ENCODE measurements around the gene RAB11B. TPM values are rescaled to one million over a fixed set of nuclear protein-coding genes. Genes with fewer than 3 reads are reported as not detected.
A peak's percentile ranks its signal among the peaks of the same experiment; 100 is the strongest.

RAB11B gene
- total and polyA plus RNA-seq, 10 of the 15 experiments (the other 5 are each of a cell fraction or from before 2014, with no cell fraction given): 0.92 to 82.5 (median 17.9) TPM

DNA sequence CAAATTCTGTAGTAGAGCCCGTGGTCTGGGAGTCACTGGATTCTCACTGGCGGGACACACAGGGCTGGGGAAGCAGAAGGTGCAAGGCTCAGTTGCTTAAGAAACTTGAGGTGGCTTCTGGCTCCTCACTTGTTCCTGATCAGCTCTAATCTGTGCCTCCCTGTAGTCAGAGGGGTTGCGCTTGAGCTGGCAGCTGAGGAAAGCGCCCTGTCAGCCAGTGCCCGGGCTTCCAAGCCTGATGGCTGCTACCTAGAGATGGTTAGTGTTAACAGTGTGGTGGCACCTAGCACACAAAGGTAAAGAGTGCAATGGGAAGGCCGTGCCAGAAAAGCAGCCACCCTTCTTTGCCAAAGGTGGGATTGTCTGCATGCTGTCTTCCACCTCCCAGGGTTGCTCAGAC is 63.5 kb downstream of the RAB11B start:
- no peak for FAIRE-seq
- Histone ChIP-seq H3K4me2 (ENCODE audit: control insufficient read depth, insufficient read depth) (no peak overlapping the region), H3K4me1 (ENCODE audit: control insufficient read depth, insufficient read depth, low read length) (peaks cover 10% of the 10 kb centered on the region), H3K4me3 (no peak overlapping the region), H3K27ac (ENCODE audit: control insufficient read depth, insufficient read depth) (no peak overlapping the region), H3K9me3 (replicated peaks; ENCODE audit: control insufficient read depth, insufficient read depth, low read length) (no peaks in the 10 kb centered on the region), H3K27me3 (replicated peaks in 1 of 2; ENCODE audit: control insufficient read depth in 2 of 2, insufficient read depth in 2 of 2, low read length in 1 of 2) (no peaks in the 10 kb centered on the region), H4K20me1 (ENCODE audit: control insufficient read depth, insufficient read depth) (peaks cover 37% of the 10 kb centered on the region), H3K9ac (ENCODE audit: control insufficient read depth, insufficient read depth, low read length) (no peak overlapping the region), H2AFZ (ENCODE audit: control insufficient read depth, low read depth, low read length) (no peak overlapping the region), H3K36me3 (ENCODE audit: control insufficient read depth in 2 of 2, insufficient read depth in 2 of 2, low read length in 1 of 2) (peaks cover 12 to 35% of the 10 kb centered on the region in 2 experiments), H3K79me2 (ENCODE audit: control insufficient read depth, insufficient read depth, low read length) (peaks cover 94% of the 10 kb centered on the region)
- ATAC-seq: no peak
- in situ Hi-C loops (cut with MboI): no loop called here
- TF ChIP-seq, protein P1, sequence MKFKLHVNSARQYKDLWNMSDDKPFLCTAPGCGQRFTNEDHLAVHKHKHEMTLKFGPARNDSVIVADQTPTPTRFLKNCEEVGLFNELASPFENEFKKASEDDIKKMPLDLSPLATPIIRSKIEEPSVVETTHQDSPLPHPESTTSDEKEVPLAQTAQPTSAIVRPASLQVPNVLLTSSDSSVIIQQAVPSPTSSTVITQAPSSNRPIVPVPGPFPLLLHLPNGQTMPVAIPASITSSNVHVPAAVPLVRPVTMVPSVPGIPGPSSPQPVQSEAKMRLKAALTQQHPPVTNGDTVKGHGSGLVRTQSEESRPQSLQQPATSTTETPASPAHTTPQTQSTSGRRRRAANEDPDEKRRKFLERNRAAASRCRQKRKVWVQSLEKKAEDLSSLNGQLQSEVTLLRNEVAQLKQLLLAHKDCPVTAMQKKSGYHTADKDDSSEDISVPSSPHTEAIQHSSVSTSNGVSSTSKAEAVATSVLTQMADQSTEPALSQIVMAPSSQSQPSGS (IDR thresholded peaks at IDR 0.05; ENCODE audit: low read length): no peak
- no peak for TF ChIP-seq HCFC1 (IDR thresholded peaks at IDR 0.05; ENCODE audit: low read length)
- TF ChIP-seq POLR2AphosphoS5 (IDR thresholded peaks at IDR 0.05; ENCODE audit: low read length): 0 out of 2 replicates have a peak, but pooled peaks have one; percentile 22
- TF ChIP-seq, protein P2, sequence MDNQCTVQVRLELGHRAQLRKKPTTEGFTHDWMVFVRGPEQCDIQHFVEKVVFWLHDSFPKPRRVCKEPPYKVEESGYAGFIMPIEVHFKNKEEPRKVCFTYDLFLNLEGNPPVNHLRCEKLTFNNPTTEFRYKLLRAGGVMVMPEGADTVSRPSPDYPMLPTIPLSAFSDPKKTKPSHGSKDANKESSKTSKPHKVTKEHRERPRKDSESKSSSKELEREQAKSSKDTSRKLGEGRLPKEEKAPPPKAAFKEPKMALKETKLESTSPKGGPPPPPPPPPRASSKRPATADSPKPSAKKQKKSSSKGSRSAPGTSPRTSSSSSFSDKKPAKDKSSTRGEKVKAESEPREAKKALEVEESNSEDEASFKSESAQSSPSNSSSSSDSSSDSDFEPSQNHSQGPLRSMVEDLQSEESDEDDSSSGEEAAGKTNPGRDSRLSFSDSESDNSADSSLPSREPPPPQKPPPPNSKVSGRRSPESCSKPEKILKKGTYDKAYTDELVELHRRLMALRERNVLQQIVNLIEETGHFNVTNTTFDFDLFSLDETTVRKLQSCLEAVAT (IDR thresholded peaks at IDR 0.05): no peak
- CTCF ChIA-PET: interaction anchor here (0.9 to 1.4 kb wide), 3 partner anchors 56 to 217 kb away, joined by 3 read pairs; no protein-coding TSS in a partner anchor
- POLR2A ChIA-PET: interaction anchor here (0.5 kb wide), 1 partner anchor 19 kb away, joined by 5 read pairs; no protein-coding TSS in a partner anchor
- RAD21 ChIA-PET (ENCODE audit: unreplicated experiment): no interaction called here
- WGBS (ENCODE audit: insufficient coverage, insufficient replicate concordance, low lambda C conversion rate, missing lambda C conversion rate): 90% methylated on average over 6 of the region's 6 CpGs
- SMC1A ChIA-PET (ENCODE audit: uncharacterized antibody, unreplicated experiment): interaction anchor here (1.0 kb wide), 1 partner anchor 10 kb away, joined by 3 read pairs; no protein-coding TSS in a partner anchor
- no TSS peak for BruUV-seq (replicated peaks)
- intact Hi-C loops (cut with micrococcal nuclease; ENCODE audit: unreplicated experiment): no loop called here
- DNase-seq (ENCODE audit: low read depth, low spot score): no peak

Small RNAs within 50 kb of the gene (microRNA-seq; reads per million reads assigned to microRNA genes)
- 5.8 reads per million, percentile 33 among the genes with 10 or more reads in this experiment for gene MIR4999

Small RNAs within 50 kb of the gene (small RNA-seq; reads per million reads assigned to genes)
- 0.31 reads per million for gene MIR4999

Other genes starting within 250 kb of the RAB11B start
Only the 7 nearest of the 14 such genes appear.
- 49.9 and 62.2 TPM in 2 replicates for gene CD320, start 82.0 kb upstream of the RAB11B start, total RNA-seq (2014; rRNA removed)
- 17.2 and 19.6 TPM in 2 replicates for gene CD320, start 82.0 kb upstream of the RAB11B start, total RNA-seq (2014; rRNA removed; fragmentation: Illumina TruSeq; extraction: Trizol)
- gene CD320, start 82.0 kb upstream of the RAB11B start, total RNA-seq (2021): 72.4 and 74.6 TPM in 2 replicates
- 11.6 and 30.7 TPM in 2 replicates for gene CD320, start 82.0 kb upstream of the RAB11B start, polyA plus RNA-seq (2011; rRNA removed)
- 3.7 and 16.2 TPM in 2 replicates for gene CD320, start 82.0 kb upstream of the RAB11B start, polyA plus RNA-seq (2014; fragmentation: Illumina TruSeq; extraction: Trizol)
- 1 to 10 TPM; 1.1 to 3.5 TPM for gene CD320, start 82.0 kb upstream of the RAB11B start, polyA plus RNA-seq (2014; fragmentation: Nextera tagmentation; extraction: Ambion mirVana)
- 68.1 and 78.8 TPM in 2 replicates for gene CD320, start 82.0 kb upstream of the RAB11B start, polyA plus RNA-seq (2014; rRNA removed)
- gene CD320, start 82.0 kb upstream of the RAB11B start, polyA plus RNA-seq (2016; fragmentation: Nextera tagmentation; extraction: Ambion mirVana): 100 to 1,000 TPM; 117 to 134 TPM
- 117 and 143 TPM in 2 replicates for gene NDUFA7, start 69.0 kb upstream of the RAB11B start, total RNA-seq (2014; rRNA removed)
- gene NDUFA7, start 69.0 kb upstream of the RAB11B start, total RNA-seq (2014; rRNA removed; fragmentation: Illumina TruSeq; extraction: Trizol): 123 and 132 TPM in 2 replicates
- 79.0 and 86.3 TPM in 2 replicates for gene NDUFA7, start 69.0 kb upstream of the RAB11B start, total RNA-seq (2021)
- 44.7 and 94.1 TPM in 2 replicates for gene NDUFA7, start 69.0 kb upstream of the RAB11B start, polyA plus RNA-seq (2011; rRNA removed)
- 52.0 and 171 TPM in 2 replicates for gene NDUFA7, start 69.0 kb upstream of the RAB11B start, polyA plus RNA-seq (2014; fragmentation: Illumina TruSeq; extraction: Trizol)
- 100 to 1,000 TPM; 277 to 360 TPM for gene NDUFA7, start 69.0 kb upstream of the RAB11B start, polyA plus RNA-seq (2014; fragmentation: Nextera tagmentation; extraction: Ambion mirVana)
- gene NDUFA7, start 69.0 kb upstream of the RAB11B start, polyA plus RNA-seq (2014; rRNA removed): 178 and 192 TPM in 2 replicates
- gene NDUFA7, start 69.0 kb upstream of the RAB11B start, polyA plus RNA-seq (2016; fragmentation: Nextera tagmentation; extraction: Ambion mirVana): 100 to 1,000 TPM; 249 to 253 TPM
- 1,809 and 1,831 TPM in 2 replicates for gene RPS28, start 68.9 kb upstream of the RAB11B start, total RNA-seq (2014; rRNA removed)
- 396 and 422 TPM in 2 replicates for gene RPS28, start 68.9 kb upstream of the RAB11B start, total RNA-seq (2014; rRNA removed; fragmentation: Illumina TruSeq; extraction: Trizol)
- 3,081 and 3,150 TPM in 2 replicates for gene RPS28, start 68.9 kb upstream of the RAB11B start, total RNA-seq (2021)
- 502 and 657 TPM in 2 replicates for gene RPS28, start 68.9 kb upstream of the RAB11B start, polyA plus RNA-seq (2011; rRNA removed)
- 73.8 and 651 TPM in 2 replicates for gene RPS28, start 68.9 kb upstream of the RAB11B start, polyA plus RNA-seq (2014; fragmentation: Illumina TruSeq; extraction: Trizol)
- gene RPS28, start 68.9 kb upstream of the RAB11B start, polyA plus RNA-seq (2014; fragmentation: Nextera tagmentation; extraction: Ambion mirVana): 1,000 to 10,000 TPM; 3,036 to 3,905 TPM
- 1,927 and 2,346 TPM in 2 replicates for gene RPS28, start 68.9 kb upstream of the RAB11B start, polyA plus RNA-seq (2014; rRNA removed)
- 1,000 to 10,000 TPM; 1,324 to 1,329 TPM for gene RPS28, start 68.9 kb upstream of the RAB11B start, polyA plus RNA-seq (2016; fragmentation: Nextera tagmentation; extraction: Ambion mirVana)
- gene KANK3, start 47.1 kb upstream of the RAB11B start, total RNA-seq (2014; rRNA removed): 0.45 and 0.54 TPM in 2 replicates
- 0.22 TPM in 1 of 2 replicates, not detected in the other for gene KANK3, start 47.1 kb upstream of the RAB11B start, total RNA-seq (2014; rRNA removed; fragmentation: Illumina TruSeq; extraction: Trizol)
- gene KANK3, start 47.1 kb upstream of the RAB11B start, total RNA-seq (2021): 0.26 and 0.56 TPM in 2 replicates
- 0.05 TPM in 1 of 2 replicates, not detected in the other for gene KANK3, start 47.1 kb upstream of the RAB11B start, polyA plus RNA-seq (2011; rRNA removed)
- gene KANK3, start 47.1 kb upstream of the RAB11B start, polyA plus RNA-seq (2014; fragmentation: Illumina TruSeq; extraction: Trizol): 0.03 TPM in 1 of 2 replicates, not detected in the other
- gene KANK3, start 47.1 kb upstream of the RAB11B start, polyA plus RNA-seq (2014; fragmentation: Nextera tagmentation; extraction: Ambion mirVana): under 1 TPM in 1 of 2 experiments, not detected in 1; 0.07 TPM
- gene KANK3, start 47.1 kb upstream of the RAB11B start, polyA plus RNA-seq (2014; rRNA removed): 0.18 and 0.57 TPM in 2 replicates
- gene KANK3, start 47.1 kb upstream of the RAB11B start, polyA plus RNA-seq (2016; fragmentation: Nextera tagmentation; extraction: Ambion mirVana): under 1 TPM; 0.62 to 0.93 TPM
- not detected in 2 replicates for gene ANGPTL4, start 26.2 kb upstream of the RAB11B start, total RNA-seq (2014; rRNA removed)
- not detected in 2 replicates for gene ANGPTL4, start 26.2 kb upstream of the RAB11B start, total RNA-seq (2014; rRNA removed; fragmentation: Illumina TruSeq; extraction: Trizol)
- not detected in 2 replicates for gene ANGPTL4, start 26.2 kb upstream of the RAB11B start, total RNA-seq (2021)
- gene ANGPTL4, start 26.2 kb upstream of the RAB11B start, polyA plus RNA-seq (2011; rRNA removed): 0.12 and 0.45 TPM in 2 replicates
- not detected in 2 replicates for gene ANGPTL4, start 26.2 kb upstream of the RAB11B start, polyA plus RNA-seq (2014; fragmentation: Illumina TruSeq; extraction: Trizol)
- gene ANGPTL4, start 26.2 kb upstream of the RAB11B start, polyA plus RNA-seq (2014; fragmentation: Nextera tagmentation; extraction: Ambion mirVana): not detected
- gene ANGPTL4, start 26.2 kb upstream of the RAB11B start, polyA plus RNA-seq (2014; rRNA removed): not detected in 2 replicates
- not detected for gene ANGPTL4, start 26.2 kb upstream of the RAB11B start, polyA plus RNA-seq (2016; fragmentation: Nextera tagmentation; extraction: Ambion mirVana)
- 29.2 and 30.3 TPM in 2 replicates for gene MARCHF2, start 22.9 kb downstream of the RAB11B start, total RNA-seq (2014; rRNA removed)
- 7.4 TPM in 2 replicates for gene MARCHF2, start 22.9 kb downstream of the RAB11B start, total RNA-seq (2014; rRNA removed; fragmentation: Illumina TruSeq; extraction: Trizol)
- 12.3 and 14.3 TPM in 2 replicates for gene MARCHF2, start 22.9 kb downstream of the RAB11B start, total RNA-seq (2021)
- 1.8 and 4.7 TPM in 2 replicates for gene MARCHF2, start 22.9 kb downstream of the RAB11B start, polyA plus RNA-seq (2011; rRNA removed)
- 3.3 and 5.9 TPM in 2 replicates for gene MARCHF2, start 22.9 kb downstream of the RAB11B start, polyA plus RNA-seq (2014; fragmentation: Illumina TruSeq; extraction: Trizol)
- 1 to 10 TPM; 1.6 to 2.8 TPM for gene MARCHF2, start 22.9 kb downstream of the RAB11B start, polyA plus RNA-seq (2014; fragmentation: Nextera tagmentation; extraction: Ambion mirVana)
- 14.9 and 23.3 TPM in 2 replicates for gene MARCHF2, start 22.9 kb downstream of the RAB11B start, polyA plus RNA-seq (2014; rRNA removed)
- gene MARCHF2, start 22.9 kb downstream of the RAB11B start, polyA plus RNA-seq (2016; fragmentation: Nextera tagmentation; extraction: Ambion mirVana): 10 to 100 TPM; 15.5 to 16.4 TPM
- gene HNRNPM, start 54.6 kb downstream of the RAB11B start, total RNA-seq (2014; rRNA removed): 127 and 175 TPM in 2 replicates
- 146 and 155 TPM in 2 replicates for gene HNRNPM, start 54.6 kb downstream of the RAB11B start, total RNA-seq (2014; rRNA removed; fragmentation: Illumina TruSeq; extraction: Trizol)
- gene HNRNPM, start 54.6 kb downstream of the RAB11B start, total RNA-seq (2021): 314 and 339 TPM in 2 replicates
- 131 and 134 TPM in 2 replicates for gene HNRNPM, start 54.6 kb downstream of the RAB11B start, polyA plus RNA-seq (2011; rRNA removed)
- 233 and 245 TPM in 2 replicates for gene HNRNPM, start 54.6 kb downstream of the RAB11B start, polyA plus RNA-seq (2014; fragmentation: Illumina TruSeq; extraction: Trizol)
- 10 to 100 TPM; 14.3 to 35.9 TPM for gene HNRNPM, start 54.6 kb downstream of the RAB11B start, polyA plus RNA-seq (2014; fragmentation: Nextera tagmentation; extraction: Ambion mirVana)
- 220 and 260 TPM in 2 replicates for gene HNRNPM, start 54.6 kb downstream of the RAB11B start, polyA plus RNA-seq (2014; rRNA removed)
- 100 to 1,000 TPM; 374 to 415 TPM for gene HNRNPM, start 54.6 kb downstream of the RAB11B start, polyA plus RNA-seq (2016; fragmentation: Nextera tagmentation; extraction: Ambion mirVana)